H9 (cell line): ENCODE results near the gene ENPP7. TPM values are rescaled to one million over a fixed set of nuclear protein-coding genes. Genes with fewer than 3 reads are reported as not detected.

Source experiments
- DNase-seq: peaks from one replicate; pipeline ENCODE4 v3.0.0-alpha.2; 2017
- H2AFZ ChIP-seq: one replicate; pipeline ENCODE4 v1.6.1; 2013; ENCODE audit warnings: mild to moderate bottlenecking, low read length, control low read depth, moderate library complexity
- H2AK5ac ChIP-seq: 2 replicates; pipeline ENCODE4 v1.6.1; 2013; ENCODE audit warnings: low read length, control low read depth, mixed read lengths; ENCODE audit not compliant: insufficient read length
- H2BK120ac ChIP-seq: one replicate; pipeline ENCODE4 v1.6.1; 2013; ENCODE audit warnings: low read depth, mild to moderate bottlenecking, low read length, control low read depth, inconsistent platforms; ENCODE audit not compliant: poor library complexity, severe bottlenecking
- H2BK12ac ChIP-seq: 2 replicates; pipeline ENCODE4 v1.6.1; 2013; ENCODE audit warnings: low read length, control low read depth, mixed read lengths, low read depth; ENCODE audit not compliant: insufficient read length
- H2BK15ac ChIP-seq: 2 replicates; pipeline ENCODE4 v1.6.1; 2013; ENCODE audit warnings: low read depth, low read length, control low read depth
- H2BK20ac ChIP-seq: one replicate; pipeline ENCODE4 v1.6.1; 2013; ENCODE audit warnings: low read depth, mild to moderate bottlenecking, low read length, control low read depth, inconsistent platforms; ENCODE audit not compliant: poor library complexity, severe bottlenecking
- H2BK5ac ChIP-seq: 2 replicates; pipeline ENCODE4 v1.6.1; 2013; ENCODE audit warnings: low read length, control low read depth, mixed read lengths; ENCODE audit not compliant: insufficient read length
- H3K14ac ChIP-seq: 2 replicates; pipeline ENCODE4 v1.6.1; 2013; ENCODE audit warnings: low read length, control low read depth; ENCODE audit not compliant: insufficient read depth
- H3K18ac ChIP-seq: 2 replicates; pipeline ENCODE4 v1.6.1; 2013; ENCODE audit warnings: low read depth, mild to moderate bottlenecking, mixed read lengths, low read length, control low read depth; ENCODE audit not compliant: insufficient read length
- H3K23ac ChIP-seq: 2 replicates; pipeline ENCODE4 v1.6.1; 2013; ENCODE audit warnings: low read length, control low read depth, mixed read lengths, low read depth; ENCODE audit not compliant: insufficient read length
- H3K23me2 ChIP-seq: 2 replicates; pipeline ENCODE4 v1.6.1; 2013; ENCODE audit warnings: low read depth, mild to moderate bottlenecking, mixed read lengths, low read length, control low read depth; ENCODE audit not compliant: insufficient read length, poor library complexity, severe bottlenecking
- H3K27ac ChIP-seq: 2 replicates; pipeline ENCODE4 v1.5.1; 2013; ENCODE audit warnings: low read length, control low read depth, mixed read lengths, low read depth; ENCODE audit not compliant: insufficient read length
- H3K27me3 ChIP-seq: 2 replicates; pipeline ENCODE4 v1.6.1; 2013; ENCODE audit warnings: low read length, control low read depth, inconsistent platforms; ENCODE audit not compliant: insufficient read depth
- H3K4ac ChIP-seq: 2 replicates; pipeline ENCODE4 v1.6.1; 2013; ENCODE audit warnings: low read depth, mild to moderate bottlenecking, control low read depth, inconsistent platforms, low read length, moderate library complexity
- H3K4me1 ChIP-seq: 2 replicates; pipeline ENCODE4 v1.6.1; 2013; ENCODE audit warnings: low read length, control low read depth, inconsistent platforms; ENCODE audit not compliant: insufficient read depth
- H3K4me2 ChIP-seq: 2 replicates; pipeline ENCODE4 v1.6.1; 2013; ENCODE audit warnings: low read length, control low read depth, mixed read lengths; ENCODE audit not compliant: insufficient read length, insufficient read depth
- H3K56ac ChIP-seq: 2 replicates; pipeline ENCODE4 v1.6.1; 2013; ENCODE audit warnings: low read depth, mild to moderate bottlenecking, mixed read lengths, low read length, control low read depth; ENCODE audit not compliant: insufficient read length
- H3K79me1 ChIP-seq: 2 replicates; pipeline ENCODE4 v1.6.1; 2013; ENCODE audit warnings: low read depth, mild to moderate bottlenecking, moderate library complexity, low read length, control low read depth, inconsistent platforms; ENCODE audit not compliant: insufficient read depth, poor library complexity, severe bottlenecking
- H3K79me2 ChIP-seq: 2 replicates; pipeline ENCODE4 v1.6.1; 2013; ENCODE audit warnings: low read length, control low read depth, inconsistent platforms; ENCODE audit not compliant: insufficient read depth
- H3K9ac ChIP-seq: 2 replicates; pipeline ENCODE4 v1.6.1; 2013; ENCODE audit warnings: low read length, control low read depth, mixed read lengths; ENCODE audit not compliant: insufficient read length; ENCODE audit errors: extremely low read depth
- H3K9me3 ChIP-seq: one replicate; pipeline ENCODE4 v1.6.1; 2013; ENCODE audit warnings: low read depth, low read length, inconsistent platforms; ENCODE audit not compliant: control insufficient read depth
- H3T11ph ChIP-seq: one replicate; pipeline ENCODE4 v1.6.1; 2013; ENCODE audit warnings: mild to moderate bottlenecking, low read length, control low read depth, inconsistent platforms
- H4K20me1 ChIP-seq: one replicate; pipeline ENCODE4 v1.6.1; 2013; ENCODE audit not compliant: control insufficient read depth, insufficient read length, insufficient read depth
- H4K5ac ChIP-seq: 2 replicates; pipeline ENCODE4 v1.6.1; 2013; ENCODE audit warnings: low read depth, mild to moderate bottlenecking, mixed read lengths, low read length, control low read depth; ENCODE audit not compliant: insufficient read length
- H4K8ac ChIP-seq: replicated peaks from 2 replicates; pipeline ENCODE4 v1.6.1; 2013; ENCODE audit warnings: low read length, control low read depth, mixed read lengths, low read depth; ENCODE audit not compliant: insufficient read length
- H4K91ac ChIP-seq: 2 replicates; pipeline ENCODE4 v1.6.1; 2013; ENCODE audit warnings: low read depth, mild to moderate bottlenecking, moderate library complexity, mixed read lengths, low read length, control low read depth; ENCODE audit not compliant: insufficient read length
- H3K27ac Mint-ChIP-seq, 3 experiments: 2 replicates in 2 of 3; 3 replicates in 1 of 3; pipeline ENCODE4 v1.8.0; 2020 to 2021; ENCODE audit warnings: mixed read lengths in 3 of 3, mild to moderate bottlenecking in 1 of 3, moderate library complexity in 1 of 3
- H3K27me3 Mint-ChIP-seq: 2 replicates; pipeline ENCODE4 v1.8.0; 2021; ENCODE audit warnings: low read depth, mild to moderate bottlenecking, moderate library complexity, mixed read lengths
- H3K36me3 Mint-ChIP-seq, 3 experiments: 2 replicates in 2 of 3; 3 replicates in 1 of 3; pipeline ENCODE4 v1.8.0; 2020 to 2021; ENCODE audit warnings: low read depth in 3 of 3, mixed read lengths in 3 of 3; ENCODE audit not compliant: insufficient read depth in 1 of 3
- H3K4me1 Mint-ChIP-seq, 2 experiments: 2 replicates each; pipeline ENCODE4 v1.8.0; 2020; ENCODE audit warnings: mixed read lengths in 2 of 2
- H3K4me3 Mint-ChIP-seq, 2 experiments: 2 replicates in 1 of 2; 3 replicates in 1 of 2; pipeline ENCODE4 v1.8.0; 2020 to 2021; ENCODE audit warnings: mild to moderate bottlenecking in 2 of 2, mixed read lengths in 2 of 2, moderate library complexity in 1 of 2
- H3K9me3 Mint-ChIP-seq, 2 experiments: 2 replicates in 1 of 2; 3 replicates in 1 of 2; pipeline ENCODE4 v1.8.0; 2020; ENCODE audit warnings: mild to moderate bottlenecking in 2 of 2, mixed read lengths in 2 of 2, moderate library complexity in 1 of 2
- WGBS: extraction: QIAGEN DNeasy Blood & Tissue Kit; methylation state at CpG from one replicate; pipeline ENCODE4 v1.1.7; 2013; ENCODE audit warnings: missing lambda C conversion rate, low lambda C conversion rate, mixed read lengths; ENCODE audit not compliant: insufficient read length; ENCODE audit errors: extremely low coverage; 5-methylcytosine and 5-hydroxymethylcytosine counted together
- total RNA-seq: library from RNA; stranded (reverse); gene quantifications from 2 replicates; pipeline ENCODE4 v1.2.1, GENCODE V29; 2021
- TF ChIP-seq, protein P1 (sequence below): fragments of 200-600 bp; sonication (generic); conservative IDR thresholded peaks from 3 replicates; pipeline ENCODE4 v1.8.0; 2021; ENCODE audit warnings: antibody characterized with exemption, mild to moderate bottlenecking

The ENPP7 gene
- total RNA-seq, 1 experiment from 2014 or later, result not detected

DNA sequence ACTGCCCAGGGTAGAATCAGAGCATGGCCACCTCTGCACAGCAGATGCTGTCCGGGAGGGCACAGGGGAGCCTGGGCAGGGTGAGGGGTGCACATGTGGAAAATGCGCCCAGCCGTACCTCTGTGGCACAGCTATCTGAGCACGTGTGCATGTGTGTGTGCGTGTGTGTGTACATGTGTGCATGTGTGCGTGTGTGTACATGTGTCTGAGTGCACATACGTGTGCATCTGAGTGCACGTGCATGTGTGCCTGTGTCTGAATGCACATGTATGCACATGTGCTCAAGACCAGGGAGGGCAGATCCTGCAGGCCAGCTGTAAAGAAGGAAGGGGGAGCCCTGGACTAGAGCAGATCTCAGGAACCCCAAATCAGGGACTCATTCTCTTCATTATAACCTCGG is 37.3 kb upstream of the ENPP7 start:
- Histone ChIP-seq H3K4me2 (no peak overlapping the region), H3K23me2 (no peaks in the 10 kb centered on the region), H3K27ac (no peak overlapping the region), H3K18ac (no peak overlapping the region), H2BK5ac (no peak overlapping the region), H2BK12ac (no peak overlapping the region), H3K9me3 (no peaks in the 10 kb centered on the region), H4K8ac (no peak overlapping the region), H3K4ac (no peak overlapping the region), H2BK20ac (no peak overlapping the region), H3K23ac (no peak overlapping the region), H3K56ac (no peak overlapping the region), H2BK15ac (no peak overlapping the region), H2BK120ac (no peak overlapping the region), H3T11ph (no peak overlapping the region), H2AK5ac (no peak overlapping the region), H4K5ac (no peak overlapping the region), H3K27me3 (no peaks in the 10 kb centered on the region; the same call in 1 of the 2 replicates), H4K91ac (no peak overlapping the region), H3K9ac (no peak overlapping the region), H2AFZ (no peak overlapping the region), H3K79me1 (no peaks in the 10 kb centered on the region), H4K20me1 (no peaks in the 10 kb centered on the region), H3K79me2 (no peaks in the 10 kb centered on the region), H3K4me1 (peaks cover 5% of the 10 kb centered on the region; the same call in 1 of the 2 replicates), H3K14ac (no peak overlapping the region)
- TF ChIP-seq, protein P1, sequence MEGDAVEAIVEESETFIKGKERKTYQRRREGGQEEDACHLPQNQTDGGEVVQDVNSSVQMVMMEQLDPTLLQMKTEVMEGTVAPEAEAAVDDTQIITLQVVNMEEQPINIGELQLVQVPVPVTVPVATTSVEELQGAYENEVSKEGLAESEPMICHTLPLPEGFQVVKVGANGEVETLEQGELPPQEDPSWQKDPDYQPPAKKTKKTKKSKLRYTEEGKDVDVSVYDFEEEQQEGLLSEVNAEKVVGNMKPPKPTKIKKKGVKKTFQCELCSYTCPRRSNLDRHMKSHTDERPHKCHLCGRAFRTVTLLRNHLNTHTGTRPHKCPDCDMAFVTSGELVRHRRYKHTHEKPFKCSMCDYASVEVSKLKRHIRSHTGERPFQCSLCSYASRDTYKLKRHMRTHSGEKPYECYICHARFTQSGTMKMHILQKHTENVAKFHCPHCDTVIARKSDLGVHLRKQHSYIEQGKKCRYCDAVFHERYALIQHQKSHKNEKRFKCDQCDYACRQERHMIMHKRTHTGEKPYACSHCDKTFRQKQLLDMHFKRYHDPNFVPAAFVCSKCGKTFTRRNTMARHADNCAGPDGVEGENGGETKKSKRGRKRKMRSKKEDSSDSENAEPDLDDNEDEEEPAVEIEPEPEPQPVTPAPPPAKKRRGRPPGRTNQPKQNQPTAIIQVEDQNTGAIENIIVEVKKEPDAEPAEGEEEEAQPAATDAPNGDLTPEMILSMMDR, result no peak
- no CpG with 5 or more reads among the region's 9 CpGs for WGBS
- H3K4me1 Mint-ChIP-seq, result peaks cover 38 to 55% of the 10 kb centered on the region in 2 experiments
- no peak overlapping the region for H3K27ac Mint-ChIP-seq
- peaks cover 16% of the 10 kb centered on the region for H3K27me3 Mint-ChIP-seq
- no peak for DNase-seq
- H3K36me3 Mint-ChIP-seq, result no peaks in the 10 kb centered on the region; a peak in 1 of 7 replicates
- no peak overlapping the region; a peak in 1 of 5 replicates for H3K4me3 Mint-ChIP-seq
- H3K9me3 Mint-ChIP-seq, result no peaks in the 10 kb centered on the region; a peak in 1 of 5 replicates
